ENCODE data around the gene RASSF3. TPM values are rescaled to one million over a fixed set of nuclear protein-coding genes. Genes with fewer than 3 reads are reported as not detected.

RASSF3 gene
- total RNA-seq, 1 donor, result 13.8 TPM

DNA sequence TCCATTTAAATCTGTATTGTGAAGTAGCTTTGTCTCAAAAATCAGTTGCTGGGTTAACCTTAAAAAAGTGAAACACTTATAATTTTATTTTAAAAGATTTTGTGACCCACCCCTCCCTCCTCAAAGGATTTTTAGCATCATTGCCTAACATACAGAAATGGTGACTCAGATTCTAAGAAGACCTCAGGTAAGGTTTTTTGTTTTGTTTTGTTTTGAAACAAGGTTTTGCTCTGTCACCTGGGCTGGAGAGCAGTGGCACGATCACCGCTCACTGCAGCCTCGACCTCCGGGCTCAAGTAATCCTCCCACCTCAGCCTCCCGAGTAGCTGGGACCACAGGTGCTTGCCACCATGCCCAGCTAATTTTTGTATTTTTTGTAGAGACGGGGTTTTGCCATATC is 74.8 kb downstream of the RASSF3 start:
- no peak overlapping the region for H3K27ac ChIP-seq (ENCODE audit: low read depth, low read length)
- no peak for DNase-seq (ENCODE audit: insufficient read length, low spot score, missing footprints)
- H2AFZ ChIP-seq (ENCODE audit: low read length), result no peak overlapping the region
- no peaks in the 10 kb centered on the region for H3K9me3 ChIP-seq (ENCODE audit: low read depth, low read length)
- peaks cover 2% of the 10 kb centered on the region for H3K36me3 ChIP-seq (ENCODE audit: insufficient read depth, low read length)
- no peaks in the 10 kb centered on the region for H3K27me3 ChIP-seq (ENCODE audit: insufficient read depth, low read length)
- TF ChIP-seq, protein P1, sequence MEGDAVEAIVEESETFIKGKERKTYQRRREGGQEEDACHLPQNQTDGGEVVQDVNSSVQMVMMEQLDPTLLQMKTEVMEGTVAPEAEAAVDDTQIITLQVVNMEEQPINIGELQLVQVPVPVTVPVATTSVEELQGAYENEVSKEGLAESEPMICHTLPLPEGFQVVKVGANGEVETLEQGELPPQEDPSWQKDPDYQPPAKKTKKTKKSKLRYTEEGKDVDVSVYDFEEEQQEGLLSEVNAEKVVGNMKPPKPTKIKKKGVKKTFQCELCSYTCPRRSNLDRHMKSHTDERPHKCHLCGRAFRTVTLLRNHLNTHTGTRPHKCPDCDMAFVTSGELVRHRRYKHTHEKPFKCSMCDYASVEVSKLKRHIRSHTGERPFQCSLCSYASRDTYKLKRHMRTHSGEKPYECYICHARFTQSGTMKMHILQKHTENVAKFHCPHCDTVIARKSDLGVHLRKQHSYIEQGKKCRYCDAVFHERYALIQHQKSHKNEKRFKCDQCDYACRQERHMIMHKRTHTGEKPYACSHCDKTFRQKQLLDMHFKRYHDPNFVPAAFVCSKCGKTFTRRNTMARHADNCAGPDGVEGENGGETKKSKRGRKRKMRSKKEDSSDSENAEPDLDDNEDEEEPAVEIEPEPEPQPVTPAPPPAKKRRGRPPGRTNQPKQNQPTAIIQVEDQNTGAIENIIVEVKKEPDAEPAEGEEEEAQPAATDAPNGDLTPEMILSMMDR (IDR thresholded peaks at IDR 0.05; ENCODE audit: extremely low read depth, low read depth, low read length), result no peak
- no peaks in the 10 kb centered on the region for H4K20me1 ChIP-seq (ENCODE audit: insufficient read depth, low read length)
- peaks cover 31% of the 10 kb centered on the region for H3K79me2 ChIP-seq (ENCODE audit: insufficient read depth, low read length)
- H3K4me3 ChIP-seq (ENCODE audit: insufficient read depth, low read length), result no peak overlapping the region
- H3K4me2 ChIP-seq (ENCODE audit: insufficient read depth, low read length), result no peak overlapping the region
- H3K4me1 ChIP-seq (ENCODE audit: insufficient read depth, low read length), result peaks cover 7% of the 10 kb centered on the region

- no peak overlapping the region for H3K4me2 ChIP-seq (ENCODE audit: insufficient read depth, low read length)
- no peak overlapping the region for H2AFZ ChIP-seq (ENCODE audit: low read length)
- no peak for DNase-seq (ENCODE audit: insufficient read length, low spot score, missing footprints)
- H3K79me2 ChIP-seq (ENCODE audit: insufficient read depth, low read length), result peaks cover 28% of the 10 kb centered on the region
- H4K20me1 ChIP-seq (ENCODE audit: insufficient read depth, low read length), result no peaks in the 10 kb centered on the region
- TF ChIP-seq, protein P1 (IDR thresholded peaks at IDR 0.05; ENCODE audit: extremely low read depth, low read depth, low read length), result no peak
- peaks cover 3% of the 10 kb centered on the region for H3K4me1 ChIP-seq (ENCODE audit: insufficient read depth, low read length)
- no peaks in the 10 kb centered on the region for H3K9me3 ChIP-seq (ENCODE audit: low read depth, low read length)
- H3K27me3 ChIP-seq (ENCODE audit: insufficient read depth, low read length), result no peaks in the 10 kb centered on the region
- no peak overlapping the region for H3K27ac ChIP-seq (ENCODE audit: low read depth, low read length)
- H3K36me3 ChIP-seq (ENCODE audit: insufficient read depth, low read length), result peaks cover 2% of the 10 kb centered on the region
- no peak overlapping the region for H3K4me3 ChIP-seq (ENCODE audit: insufficient read depth, low read length)
These were observed 75.3 kb downstream of the RASSF3 start for GRCh38 chr12:64685605-64686004.

GRCh38 chr12:64687816-64688215 is 77.5 kb downstream of the RASSF3 start:
- no peak overlapping the region for H2AFZ ChIP-seq (ENCODE audit: low read length)
- TF ChIP-seq, protein P1 (IDR thresholded peaks at IDR 0.05; ENCODE audit: extremely low read depth, low read depth, low read length), result no peak
- DNase-seq (ENCODE audit: insufficient read length, low spot score, missing footprints), result no peak
- peaks cover under 1% of the 10 kb centered on the region for H3K4me1 ChIP-seq (ENCODE audit: insufficient read depth, low read length)
- H3K36me3 ChIP-seq (ENCODE audit: insufficient read depth, low read length), result peaks cover 2% of the 10 kb centered on the region
- H3K4me2 ChIP-seq (ENCODE audit: insufficient read depth, low read length), result no peak overlapping the region
- H3K27me3 ChIP-seq (ENCODE audit: insufficient read depth, low read length), result no peaks in the 10 kb centered on the region
- H4K20me1 ChIP-seq (ENCODE audit: insufficient read depth, low read length), result no peaks in the 10 kb centered on the region
- no peak overlapping the region for H3K27ac ChIP-seq (ENCODE audit: low read depth, low read length)
- no peak overlapping the region for H3K4me3 ChIP-seq (ENCODE audit: insufficient read depth, low read length)
- H3K9me3 ChIP-seq (ENCODE audit: low read depth, low read length), result no peaks in the 10 kb centered on the region
- H3K79me2 ChIP-seq (ENCODE audit: insufficient read depth, low read length), result peaks cover 13% of the 10 kb centered on the region

DNA sequence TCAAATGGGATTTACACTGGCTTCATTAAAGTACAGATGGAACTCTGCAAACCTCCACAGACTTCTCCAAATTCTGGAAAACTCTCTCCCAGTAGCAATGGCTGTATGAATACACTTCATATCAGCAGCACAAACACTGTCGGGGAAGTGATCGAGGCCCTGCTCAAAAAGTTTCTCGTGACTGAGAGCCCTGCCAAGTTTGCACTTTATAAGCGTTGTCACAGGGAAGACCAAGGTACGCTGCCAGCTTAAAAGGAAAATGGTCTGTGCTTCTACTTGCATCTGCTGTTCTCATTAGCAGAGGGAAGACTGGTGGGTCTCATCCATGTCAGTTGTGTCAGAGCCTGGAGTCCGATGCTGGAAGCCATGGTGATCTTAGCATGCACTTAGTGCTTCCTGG is 77.9 kb downstream of the RASSF3 start:
- Histone ChIP-seq H4K20me1 (ENCODE audit: insufficient read depth, low read length) (no peaks in the 10 kb centered on the region), H3K9me3 (ENCODE audit: low read depth, low read length) (no peaks in the 10 kb centered on the region), H3K36me3 (ENCODE audit: insufficient read depth, low read length) (peaks cover 6% of the 10 kb centered on the region), H3K79me2 (ENCODE audit: insufficient read depth, low read length) (peaks cover 9% of the 10 kb centered on the region), H2AFZ (ENCODE audit: low read length) (no peak overlapping the region), H3K27me3 (ENCODE audit: insufficient read depth, low read length) (no peaks in the 10 kb centered on the region), H3K27ac (ENCODE audit: low read depth, low read length) (no peak overlapping the region), H3K4me3 (ENCODE audit: insufficient read depth, low read length) (no peak overlapping the region), H3K4me1 (ENCODE audit: insufficient read depth, low read length) (no peaks in the 10 kb centered on the region), H3K4me2 (ENCODE audit: insufficient read depth, low read length) (no peak overlapping the region)
- DNase-seq (ENCODE audit: insufficient read length, low spot score, missing footprints), result no peak
- TF ChIP-seq, protein P1 (IDR thresholded peaks at IDR 0.05; ENCODE audit: extremely low read depth, low read depth, low read length), result no peak

All from osteoblast (primary cell).